ENCODE data around the gene DTX3L. TPM values are rescaled to one million over a fixed set of nuclear protein-coding genes. Genes with fewer than 3 reads are reported as not detected.

Gene DTX3L
- total RNA-seq, 1 donor from 2014 or later: 32.5 TPM

DNA sequence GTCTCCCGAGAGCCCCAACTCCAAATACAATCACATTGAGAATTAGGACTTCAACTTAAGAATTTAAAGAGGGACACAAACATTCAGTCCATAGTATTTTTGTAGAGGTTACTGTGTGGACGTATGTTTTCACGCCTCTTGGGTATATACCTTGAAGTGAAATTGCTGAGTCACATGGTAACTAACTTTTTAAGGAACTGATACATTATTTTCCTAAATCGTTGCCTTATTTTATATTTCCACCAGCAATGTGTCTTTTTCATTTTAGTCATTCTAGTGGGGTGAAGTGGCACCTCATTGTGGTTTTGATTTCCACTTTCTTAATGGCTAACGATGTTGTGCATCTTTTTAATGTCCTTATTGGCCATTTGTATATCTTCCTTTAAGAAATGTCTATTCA is 25.2 kb downstream of the DTX3L start:
- TF ChIP-seq, protein P1, sequence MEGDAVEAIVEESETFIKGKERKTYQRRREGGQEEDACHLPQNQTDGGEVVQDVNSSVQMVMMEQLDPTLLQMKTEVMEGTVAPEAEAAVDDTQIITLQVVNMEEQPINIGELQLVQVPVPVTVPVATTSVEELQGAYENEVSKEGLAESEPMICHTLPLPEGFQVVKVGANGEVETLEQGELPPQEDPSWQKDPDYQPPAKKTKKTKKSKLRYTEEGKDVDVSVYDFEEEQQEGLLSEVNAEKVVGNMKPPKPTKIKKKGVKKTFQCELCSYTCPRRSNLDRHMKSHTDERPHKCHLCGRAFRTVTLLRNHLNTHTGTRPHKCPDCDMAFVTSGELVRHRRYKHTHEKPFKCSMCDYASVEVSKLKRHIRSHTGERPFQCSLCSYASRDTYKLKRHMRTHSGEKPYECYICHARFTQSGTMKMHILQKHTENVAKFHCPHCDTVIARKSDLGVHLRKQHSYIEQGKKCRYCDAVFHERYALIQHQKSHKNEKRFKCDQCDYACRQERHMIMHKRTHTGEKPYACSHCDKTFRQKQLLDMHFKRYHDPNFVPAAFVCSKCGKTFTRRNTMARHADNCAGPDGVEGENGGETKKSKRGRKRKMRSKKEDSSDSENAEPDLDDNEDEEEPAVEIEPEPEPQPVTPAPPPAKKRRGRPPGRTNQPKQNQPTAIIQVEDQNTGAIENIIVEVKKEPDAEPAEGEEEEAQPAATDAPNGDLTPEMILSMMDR (IDR thresholded peaks at IDR 0.05; ENCODE audit: unreplicated experiment): no peak
- no peak overlapping the region for H3K4me3 Mint-ChIP-seq
- peaks cover 2% of the 10 kb centered on the region for H3K27me3 Mint-ChIP-seq (ENCODE audit: low read depth)
- H3K27ac Mint-ChIP-seq: no peak overlapping the region
- H3K9me3 Mint-ChIP-seq: peaks cover 4% of the 10 kb centered on the region
- no peaks in the 10 kb centered on the region for H3K36me3 Mint-ChIP-seq
- H3K4me1 Mint-ChIP-seq: no peaks in the 10 kb centered on the region
- no peak for DNase-seq (ENCODE audit: low spot score in 2 of 2, unreplicated experiment in 2 of 2)

DNA sequence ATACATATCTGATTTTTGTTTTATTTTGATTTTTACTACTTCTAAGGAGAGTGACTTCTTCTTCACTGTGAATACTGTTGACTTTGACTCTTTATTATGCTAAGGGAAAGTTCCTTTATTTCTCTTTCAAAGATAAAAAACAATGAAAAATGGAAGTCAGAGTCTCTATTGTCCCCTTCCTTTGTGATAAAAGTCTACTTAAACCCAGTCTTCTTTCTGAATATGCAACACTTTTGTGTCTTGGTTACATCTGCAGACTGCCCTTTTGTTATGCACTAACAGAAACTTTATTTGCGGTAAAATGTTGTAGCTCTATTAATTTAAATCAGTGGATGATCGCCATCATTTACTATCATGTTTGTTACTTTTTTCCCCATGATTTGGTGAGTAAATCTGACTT is 26.5 kb downstream of the DTX3L start:
- H3K27ac Mint-ChIP-seq: no peak overlapping the region

DNA sequence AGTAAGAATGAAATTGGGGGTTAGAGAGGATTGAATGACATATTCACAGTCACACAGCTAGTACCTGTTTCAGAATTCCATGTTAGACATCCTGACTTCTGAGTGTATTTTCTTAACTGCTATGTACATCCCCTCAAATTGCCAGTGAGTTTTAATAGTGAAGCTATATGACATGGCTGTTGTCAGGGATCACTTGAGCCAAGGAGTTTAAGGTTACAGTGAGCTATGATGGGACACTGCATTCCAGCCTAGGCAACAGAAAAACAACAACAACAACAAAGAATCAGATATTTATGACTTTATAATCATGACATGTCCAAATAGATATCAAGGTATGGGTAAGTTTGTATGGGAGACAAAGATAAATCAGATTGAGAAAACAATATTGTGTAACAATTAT is 29.9 kb downstream of the DTX3L start:
- no peak for DNase-seq (ENCODE audit: low spot score in 2 of 2, unreplicated experiment in 2 of 2)
- Mint-ChIP-seq H3K4me3 (no peak overlapping the region), H3K9me3 (peaks cover 9% of the 10 kb centered on the region), H3K27me3 (ENCODE audit: low read depth) (peaks cover 7% of the 10 kb centered on the region), H3K27ac (no peak overlapping the region), H3K36me3 (no peaks in the 10 kb centered on the region), H3K4me1 (no peaks in the 10 kb centered on the region)
- TF ChIP-seq, protein P1 (IDR thresholded peaks at IDR 0.05; ENCODE audit: unreplicated experiment): no peak

More for the DNA sequence above, 26.5 kb downstream of the DTX3L start:
- Mint-ChIP-seq H3K36me3 (no peaks in the 10 kb centered on the region), H3K4me3 (no peak overlapping the region), H3K9me3 (no peaks in the 10 kb centered on the region), H3K4me1 (no peaks in the 10 kb centered on the region), H3K27me3 (ENCODE audit: low read depth) (peaks cover 3% of the 10 kb centered on the region)
- no peak for DNase-seq (ENCODE audit: low spot score in 2 of 2, unreplicated experiment in 2 of 2)
- TF ChIP-seq, protein P1 (IDR thresholded peaks at IDR 0.05; ENCODE audit: unreplicated experiment): no peak

DNA sequence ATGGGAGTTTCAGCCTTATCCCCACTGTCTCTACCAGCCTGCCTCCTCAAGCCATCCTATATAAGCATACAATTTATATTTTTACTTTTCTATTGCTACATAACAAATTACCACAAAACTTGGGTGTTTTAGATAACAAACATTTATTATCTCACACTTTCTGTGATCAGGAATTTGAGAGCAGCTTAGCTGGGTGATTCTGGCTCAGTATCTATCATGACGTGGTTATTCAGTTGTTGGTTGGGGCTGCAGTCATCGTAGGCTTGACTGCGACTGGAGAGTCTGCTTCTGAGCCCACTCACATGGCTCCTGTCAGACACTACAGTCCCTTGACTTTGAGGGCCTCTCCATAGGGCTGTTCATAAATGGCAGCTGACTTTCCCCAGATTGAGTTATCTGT is 34.0 kb downstream of the DTX3L start:
- no peak for DNase-seq (ENCODE audit: low spot score in 2 of 2, unreplicated experiment in 2 of 2)
- Mint-ChIP-seq H3K4me3 (no peak overlapping the region), H3K9me3 (peaks cover 9% of the 10 kb centered on the region), H3K4me1 (no peaks in the 10 kb centered on the region), H3K27me3 (ENCODE audit: low read depth) (peaks cover 25% of the 10 kb centered on the region), H3K27ac (no peak overlapping the region), H3K36me3 (no peaks in the 10 kb centered on the region)
- TF ChIP-seq, protein P1 (IDR thresholded peaks at IDR 0.05; ENCODE audit: unreplicated experiment): no peak

DNA sequence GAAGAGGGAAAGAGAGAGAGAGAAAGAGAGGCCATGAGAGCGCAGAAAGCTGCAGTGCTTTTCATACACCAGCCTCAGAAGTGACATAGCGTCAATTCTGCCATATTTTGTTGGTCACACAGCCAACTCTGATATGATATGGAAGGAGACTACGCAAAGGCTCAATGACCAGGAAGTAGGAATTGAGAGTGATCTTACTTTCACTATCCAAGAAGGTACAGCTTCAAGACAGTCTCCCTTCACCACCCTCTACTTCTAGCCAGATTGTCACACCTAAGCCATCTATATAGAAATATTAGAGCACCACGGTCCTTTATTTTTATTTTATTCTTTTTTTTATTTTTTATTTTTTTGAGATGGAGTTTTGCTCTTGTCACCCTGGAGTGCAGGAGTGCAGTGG is 34.4 kb downstream of the DTX3L start:
- no peak overlapping the region for H3K27ac Mint-ChIP-seq

More for the DNA sequence above, 34.4 kb downstream of the DTX3L start:
- TF ChIP-seq, protein P1 (IDR thresholded peaks at IDR 0.05; ENCODE audit: unreplicated experiment): no peak
- Mint-ChIP-seq H3K9me3 (peaks cover 9% of the 10 kb centered on the region), H3K4me1 (no peaks in the 10 kb centered on the region), H3K36me3 (no peaks in the 10 kb centered on the region), H3K27me3 (ENCODE audit: low read depth) (peaks cover 25% of the 10 kb centered on the region), H3K4me3 (no peak overlapping the region)
- no peak for DNase-seq (ENCODE audit: low spot score in 2 of 2, unreplicated experiment in 2 of 2)
